T-helper 1 cell treated with Interleukin-12 subunit alpha and Interleukin-12 subunit beta and Interleukin-4 antibody, amounts not matched to agents 30 μg/mL and 1 μg/mL, for 36 hours (primary cell): ENCODE measurements around the gene CYP26B1.

Source experiments
- H3K27ac Mint-ChIP-seq: one replicate; pipeline ENCODE4 v1.8.0; 2021; ENCODE audit warnings: mild to moderate bottlenecking, mixed read lengths
- H3K27me3 Mint-ChIP-seq: one replicate; pipeline ENCODE4 v1.8.0; 2021; ENCODE audit warnings: low read depth, mixed read lengths
- H3K36me3 Mint-ChIP-seq: one replicate; pipeline ENCODE4 v1.8.0; 2021; ENCODE audit warnings: low read depth, mixed read lengths
- H3K4me1 Mint-ChIP-seq: one replicate; pipeline ENCODE4 v1.8.0; 2021; ENCODE audit warnings: low read depth, mixed read lengths
- H3K4me3 Mint-ChIP-seq: one replicate; pipeline ENCODE4 v1.8.0; 2021; ENCODE audit warnings: mild to moderate bottlenecking, moderate library complexity, mixed read lengths
- H3K9me3 Mint-ChIP-seq: one replicate; pipeline ENCODE4 v1.8.0; 2021; ENCODE audit warnings: mixed read lengths

CYP26B1 gene

DNA sequence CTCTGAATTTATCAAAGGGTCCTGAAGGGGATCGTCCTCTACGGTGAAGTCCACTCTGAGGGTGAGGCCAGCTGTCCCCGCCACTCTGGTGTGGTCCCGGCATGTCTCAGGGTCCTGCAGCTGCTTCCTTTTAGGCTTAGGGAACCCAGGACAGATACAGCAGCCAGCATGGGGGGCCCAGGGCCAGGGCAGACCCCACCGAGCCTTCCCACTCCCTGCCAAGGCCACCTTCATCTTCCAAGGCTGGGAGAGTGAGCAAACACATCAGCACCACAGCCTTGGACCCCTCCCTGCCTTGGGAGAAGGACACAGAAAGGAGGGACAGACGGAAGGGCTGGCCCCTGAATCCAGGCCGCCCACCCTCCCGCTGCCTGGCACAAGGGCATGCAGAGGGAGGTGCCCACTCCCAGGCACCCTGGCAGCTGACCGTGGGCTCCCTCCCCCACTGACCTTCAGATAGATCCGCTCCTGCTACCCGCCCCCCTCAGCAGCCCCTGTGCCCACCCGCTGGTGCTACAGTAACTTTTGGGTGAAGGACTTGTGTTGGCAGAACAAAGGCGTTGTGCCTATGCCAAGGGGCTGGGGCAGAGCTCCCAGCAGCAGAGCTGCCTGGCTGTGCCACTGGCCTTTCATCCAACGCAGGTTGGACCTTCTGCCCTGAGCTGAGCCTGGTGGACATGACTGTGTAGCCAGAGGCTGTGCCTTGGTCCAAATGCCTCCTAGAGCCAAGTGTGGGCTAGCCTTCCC, 7.6 kb downstream of the CYP26B1 start:
- peaks cover 21% of the 10 kb centered on the region for H3K27me3 Mint-ChIP-seq

DNA sequence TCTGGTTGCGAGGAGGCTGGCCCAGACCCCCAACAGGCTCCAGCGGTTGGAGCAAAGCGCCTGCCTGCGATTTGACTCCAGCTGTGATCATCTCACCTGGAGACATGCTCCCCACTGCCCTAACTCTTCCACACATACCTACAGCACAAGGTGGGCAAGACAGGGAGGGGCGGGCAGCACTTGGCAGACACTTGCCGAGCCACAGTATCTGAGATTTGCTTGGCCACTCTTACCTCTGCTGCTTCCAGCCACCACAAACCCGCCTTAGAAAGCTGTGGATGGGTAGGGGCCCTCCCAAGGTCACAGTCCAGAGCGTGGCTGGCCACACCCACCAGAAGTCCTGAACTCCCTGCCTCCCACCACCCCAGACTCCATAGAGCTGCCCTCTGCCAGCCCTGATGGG, 8.2 kb downstream of the CYP26B1 start:
- peaks cover 21% of the 10 kb centered on the region for H3K27me3 Mint-ChIP-seq

More for the DNA sequence above, 7.6 kb downstream of the CYP26B1 start:
- Mint-ChIP-seq H3K36me3 (no peaks in the 10 kb centered on the region), H3K9me3 (no peaks in the 10 kb centered on the region), H3K4me1 (no peaks in the 10 kb centered on the region), H3K27ac (no peak overlapping the region), H3K4me3 (no peak overlapping the region)

DNA sequence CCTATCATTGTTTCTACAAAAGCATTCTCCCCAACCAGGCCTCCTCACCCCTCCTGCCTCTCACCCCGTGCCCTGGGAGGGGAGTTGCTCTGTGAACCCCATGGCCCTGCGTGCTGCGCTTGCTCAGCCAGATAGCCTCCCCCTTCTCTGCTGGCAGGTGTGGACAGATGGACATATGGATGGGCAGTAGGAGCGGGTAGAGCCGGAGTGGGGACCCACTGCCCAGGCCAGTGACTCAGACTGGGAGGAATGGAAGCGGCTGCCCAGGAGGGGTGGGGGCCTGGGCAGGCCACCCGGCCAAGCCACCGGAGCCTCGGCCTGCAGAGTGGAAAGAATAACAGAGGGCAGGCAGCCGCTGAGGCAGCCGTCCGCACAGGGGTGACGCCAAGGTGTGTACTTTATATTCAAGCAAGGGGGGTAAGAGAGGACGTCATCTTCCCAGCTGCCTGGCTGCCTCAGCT, 8.7 kb downstream of the CYP26B1 start:
- peaks cover 18% of the 10 kb centered on the region for H3K27me3 Mint-ChIP-seq
- H3K27ac Mint-ChIP-seq, result no peak overlapping the region
- no peaks in the 10 kb centered on the region for H3K36me3 Mint-ChIP-seq
- no peak overlapping the region for H3K4me3 Mint-ChIP-seq
- no peaks in the 10 kb centered on the region for H3K9me3 Mint-ChIP-seq
- no peaks in the 10 kb centered on the region for H3K4me1 Mint-ChIP-seq

More for the DNA sequence above, 8.2 kb downstream of the CYP26B1 start:
- Mint-ChIP-seq H3K36me3 (no peaks in the 10 kb centered on the region), H3K9me3 (no peaks in the 10 kb centered on the region), H3K4me1 (no peaks in the 10 kb centered on the region), H3K4me3 (no peak overlapping the region), H3K27ac (no peak overlapping the region)

DNA sequence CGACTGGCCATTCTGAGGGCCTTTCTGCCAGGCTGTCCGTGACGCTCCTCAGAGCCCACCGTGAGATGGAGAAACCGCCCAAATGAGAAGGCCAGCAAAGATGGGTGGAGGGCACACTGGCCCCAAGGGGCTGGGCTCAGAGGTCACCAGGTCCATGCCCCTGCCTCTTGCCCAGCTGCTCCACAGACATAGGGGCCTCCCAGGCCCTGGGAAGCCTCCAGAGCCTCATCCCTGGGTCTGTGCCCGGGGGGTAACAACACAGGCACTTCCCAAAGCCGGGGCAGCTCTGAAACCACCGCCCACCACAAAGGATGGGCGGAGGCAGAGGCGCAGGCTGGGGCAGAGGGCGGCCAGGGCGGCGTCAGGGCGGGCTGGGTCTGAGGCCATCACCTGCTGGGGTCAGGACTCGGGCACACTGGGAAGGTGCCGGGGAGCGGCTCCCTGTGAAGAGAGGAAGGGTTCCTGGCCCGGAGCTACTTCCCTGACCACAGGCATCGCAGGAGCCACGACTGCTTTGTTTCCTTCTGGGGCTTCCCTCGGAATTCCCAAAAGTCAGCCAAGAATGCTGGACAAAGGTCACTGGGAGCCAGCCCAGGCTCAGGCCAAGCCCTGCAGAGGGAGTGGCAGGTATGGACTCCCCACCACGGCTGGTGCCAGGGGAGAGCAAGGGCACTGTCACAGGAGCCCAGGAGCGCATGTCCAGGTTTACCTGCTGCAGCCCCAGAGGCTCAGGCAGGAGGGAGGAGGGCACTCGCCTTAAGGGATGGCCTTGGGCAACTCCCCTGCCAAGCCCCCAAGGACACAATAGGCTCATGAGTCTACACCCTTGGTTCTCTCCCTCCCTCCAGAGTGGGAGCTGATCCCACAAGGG, 9.4 kb downstream of the CYP26B1 start:
- Mint-ChIP-seq H3K36me3 (no peaks in the 10 kb centered on the region), H3K27me3 (peaks cover 12% of the 10 kb centered on the region), H3K9me3 (no peaks in the 10 kb centered on the region), H3K27ac (no peak overlapping the region), H3K4me1 (no peaks in the 10 kb centered on the region), H3K4me3 (no peak overlapping the region)

DNA sequence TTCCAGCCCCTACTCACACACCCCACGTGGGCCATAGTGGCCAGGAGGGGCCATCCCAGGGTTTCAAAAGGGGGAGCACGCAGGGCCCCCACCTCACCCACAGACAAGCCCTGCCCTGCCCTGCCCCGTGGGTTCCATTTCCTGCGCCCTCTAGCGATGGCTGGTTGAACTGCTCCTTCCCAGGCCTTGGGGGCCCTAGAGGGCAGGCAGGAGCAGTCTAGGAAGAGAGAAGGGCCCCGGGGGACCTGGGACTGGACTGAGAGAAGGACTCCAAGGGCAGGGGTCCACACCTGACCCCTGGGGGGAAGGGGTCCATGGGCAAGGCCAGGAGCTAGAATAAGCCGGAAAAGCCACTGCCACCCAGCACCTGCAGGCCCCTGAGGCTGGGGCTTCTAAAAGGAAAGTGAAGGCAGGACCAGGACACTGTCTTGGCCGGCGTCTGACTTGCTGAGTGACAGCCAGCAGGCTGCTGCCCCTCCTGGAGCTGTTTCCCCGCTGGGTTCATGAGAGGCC, 10.1 kb downstream of the CYP26B1 start:
- H3K27me3 Mint-ChIP-seq, result peaks cover 9% of the 10 kb centered on the region
- no peak overlapping the region for H3K4me3 Mint-ChIP-seq
- no peaks in the 10 kb centered on the region for H3K9me3 Mint-ChIP-seq
- no peaks in the 10 kb centered on the region for H3K36me3 Mint-ChIP-seq
- H3K27ac Mint-ChIP-seq, result no peak overlapping the region
- H3K4me1 Mint-ChIP-seq, result no peaks in the 10 kb centered on the region

DNA sequence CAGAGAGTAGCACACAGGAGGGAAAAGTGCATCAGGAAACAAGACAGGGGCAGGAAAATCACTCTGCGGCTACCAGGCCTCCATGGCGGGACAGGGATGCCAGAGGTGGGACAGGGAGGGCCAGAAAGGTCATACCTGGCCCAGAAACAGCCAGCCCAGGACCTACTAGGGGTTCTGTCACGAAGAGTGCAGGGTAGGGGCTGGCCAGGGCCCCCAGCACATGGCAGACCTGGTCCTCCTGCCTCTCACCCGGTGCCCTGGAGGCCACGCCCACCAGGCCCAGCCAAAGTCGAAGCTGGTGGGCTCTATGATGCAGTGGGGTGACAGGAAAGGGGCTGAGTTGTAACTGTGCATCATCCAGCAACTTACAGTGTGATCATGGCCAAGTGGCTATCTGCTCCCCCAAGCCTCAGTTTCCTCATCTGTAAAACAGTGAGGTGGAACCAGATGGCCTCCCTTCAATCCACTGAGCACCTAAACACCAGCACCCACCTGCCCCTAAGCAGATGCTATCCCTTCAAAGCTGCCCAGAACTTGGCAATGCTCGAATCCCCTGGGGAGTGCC, 10.6 kb downstream of the CYP26B1 start:
- no peak overlapping the region for H3K27ac Mint-ChIP-seq
- H3K36me3 Mint-ChIP-seq, result no peaks in the 10 kb centered on the region
- no peaks in the 10 kb centered on the region for H3K9me3 Mint-ChIP-seq
- H3K4me3 Mint-ChIP-seq, result no peak overlapping the region
- H3K4me1 Mint-ChIP-seq, result no peaks in the 10 kb centered on the region
- peaks cover 4% of the 10 kb centered on the region for H3K27me3 Mint-ChIP-seq

DNA sequence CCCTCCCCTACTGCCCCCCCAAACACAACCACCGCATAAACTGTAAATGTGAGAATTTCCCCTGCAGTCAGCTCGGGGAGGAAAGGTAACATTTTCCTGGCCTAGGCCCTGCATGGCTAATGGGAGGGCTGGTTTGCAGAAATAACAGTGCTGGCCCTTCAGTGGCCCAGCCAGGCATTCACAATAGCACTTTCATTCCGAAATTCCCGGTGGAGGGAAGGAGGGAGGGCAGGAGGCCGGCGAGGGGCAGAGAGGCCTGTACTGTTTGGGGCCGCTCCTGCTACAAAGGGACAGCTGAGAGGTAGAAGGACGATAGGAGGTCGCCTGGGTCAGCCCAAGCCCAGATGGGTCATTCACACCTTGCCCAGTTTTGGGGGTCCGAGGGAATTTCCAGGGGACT, 11.3 kb downstream of the CYP26B1 start:
- Mint-ChIP-seq H3K36me3 (no peaks in the 10 kb centered on the region), H3K9me3 (no peaks in the 10 kb centered on the region), H3K27ac (no peak overlapping the region), H3K27me3 (no peaks in the 10 kb centered on the region), H3K4me3 (no peak overlapping the region), H3K4me1 (no peaks in the 10 kb centered on the region)

DNA sequence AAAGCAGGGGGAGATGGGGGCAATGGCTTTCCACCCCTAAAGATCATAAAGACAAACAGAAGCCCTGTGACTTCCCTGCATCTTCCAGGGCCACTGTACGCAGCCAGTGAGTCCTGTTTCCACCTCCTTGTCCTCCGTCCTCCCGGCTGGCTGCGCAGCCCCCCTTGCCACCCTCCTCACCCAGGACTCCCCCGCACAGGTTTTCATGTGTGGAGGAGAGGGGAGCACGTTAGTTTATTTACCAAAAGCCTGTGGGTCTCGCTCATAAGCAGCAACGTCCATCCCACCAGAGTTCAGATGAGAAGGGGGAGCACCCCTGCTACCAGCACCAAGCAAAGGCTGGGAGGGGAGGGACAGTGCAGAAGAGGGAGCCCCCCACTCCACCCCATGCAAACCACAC, 11.7 kb downstream of the CYP26B1 start:
- Mint-ChIP-seq H3K4me3 (no peak overlapping the region), H3K27ac (no peak overlapping the region), H3K36me3 (no peaks in the 10 kb centered on the region), H3K9me3 (no peaks in the 10 kb centered on the region), H3K27me3 (no peaks in the 10 kb centered on the region), H3K4me1 (no peaks in the 10 kb centered on the region)

DNA sequence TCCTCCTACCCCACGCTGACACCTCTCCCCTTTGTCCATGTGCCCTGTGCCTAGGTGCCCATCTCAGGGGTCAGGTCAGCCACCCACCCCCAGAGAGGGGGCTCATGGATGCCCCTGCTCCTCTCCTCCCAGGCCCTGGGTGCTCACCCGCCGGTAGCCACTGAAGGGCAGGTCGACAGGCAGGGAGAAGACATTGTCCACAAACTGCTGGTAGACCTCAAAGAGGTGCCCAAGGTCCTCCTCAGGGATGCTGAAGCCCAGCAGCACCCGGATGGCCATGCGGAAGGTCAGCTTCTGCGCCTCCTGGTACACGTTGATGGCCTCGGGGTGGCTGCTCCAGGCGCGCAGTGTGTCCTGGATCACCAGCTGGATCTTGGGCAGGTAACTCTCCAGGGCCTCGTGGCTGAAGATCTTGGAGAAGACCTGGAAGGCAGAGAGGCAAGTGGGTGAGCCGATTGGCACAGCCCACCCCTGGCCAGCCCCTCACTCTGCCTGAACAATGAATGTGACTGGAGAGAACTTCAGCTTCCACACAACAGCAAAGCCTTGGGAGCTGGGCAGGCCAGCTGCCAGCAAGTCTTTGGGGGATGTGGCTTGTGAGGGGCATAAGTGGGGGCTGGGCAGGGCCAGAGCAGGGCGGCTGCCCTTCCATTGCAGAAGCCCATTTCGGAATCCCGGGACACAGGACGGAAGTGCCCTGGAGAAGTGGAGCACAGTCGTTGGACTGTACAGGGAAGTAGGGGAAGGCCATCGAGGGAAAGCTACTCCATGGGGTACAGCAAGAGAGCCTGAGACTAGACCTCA, 12.5 kb downstream of the CYP26B1 start:
- H3K4me3 Mint-ChIP-seq, result no peak overlapping the region
- H3K27ac Mint-ChIP-seq, result no peak overlapping the region
- H3K4me1 Mint-ChIP-seq, result no peaks in the 10 kb centered on the region
- no peaks in the 10 kb centered on the region for H3K9me3 Mint-ChIP-seq
- H3K27me3 Mint-ChIP-seq, result no peaks in the 10 kb centered on the region
- H3K36me3 Mint-ChIP-seq, result no peaks in the 10 kb centered on the region

DNA sequence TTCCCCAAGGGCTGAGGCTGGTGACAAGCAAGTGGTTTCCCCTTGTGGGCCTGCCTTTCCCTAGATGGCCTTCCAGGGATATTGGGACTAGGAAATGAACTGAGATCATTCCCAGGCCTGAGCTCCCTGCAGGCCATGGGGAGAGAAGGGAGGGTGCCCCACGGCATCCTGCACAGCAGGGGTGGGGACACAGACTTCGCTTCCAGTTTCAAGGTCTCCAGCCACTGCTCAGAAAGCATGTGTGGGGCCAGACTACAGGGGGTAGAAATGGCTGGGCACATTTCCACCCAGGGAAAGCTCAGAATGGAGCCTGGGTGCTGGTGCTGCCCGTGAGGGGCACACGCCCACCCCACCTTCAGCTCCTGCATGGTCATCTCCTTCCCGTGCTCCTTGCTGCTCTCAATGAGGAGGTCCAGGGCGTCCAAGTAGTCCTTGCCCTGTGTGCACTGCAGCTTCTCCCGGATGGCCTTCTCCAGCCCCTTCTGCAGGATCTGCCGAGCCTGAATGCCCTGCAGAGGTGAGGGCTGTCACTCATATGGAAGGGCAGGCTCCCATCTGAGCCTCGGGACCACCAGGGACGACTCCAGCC, 13.2 kb downstream of the CYP26B1 start:
- no peak overlapping the region for H3K4me3 Mint-ChIP-seq
- H3K4me1 Mint-ChIP-seq, result no peaks in the 10 kb centered on the region
- no peaks in the 10 kb centered on the region for H3K9me3 Mint-ChIP-seq
- no peaks in the 10 kb centered on the region for H3K27me3 Mint-ChIP-seq
- H3K36me3 Mint-ChIP-seq, result no peaks in the 10 kb centered on the region
- H3K27ac Mint-ChIP-seq, result no peak overlapping the region

DNA sequence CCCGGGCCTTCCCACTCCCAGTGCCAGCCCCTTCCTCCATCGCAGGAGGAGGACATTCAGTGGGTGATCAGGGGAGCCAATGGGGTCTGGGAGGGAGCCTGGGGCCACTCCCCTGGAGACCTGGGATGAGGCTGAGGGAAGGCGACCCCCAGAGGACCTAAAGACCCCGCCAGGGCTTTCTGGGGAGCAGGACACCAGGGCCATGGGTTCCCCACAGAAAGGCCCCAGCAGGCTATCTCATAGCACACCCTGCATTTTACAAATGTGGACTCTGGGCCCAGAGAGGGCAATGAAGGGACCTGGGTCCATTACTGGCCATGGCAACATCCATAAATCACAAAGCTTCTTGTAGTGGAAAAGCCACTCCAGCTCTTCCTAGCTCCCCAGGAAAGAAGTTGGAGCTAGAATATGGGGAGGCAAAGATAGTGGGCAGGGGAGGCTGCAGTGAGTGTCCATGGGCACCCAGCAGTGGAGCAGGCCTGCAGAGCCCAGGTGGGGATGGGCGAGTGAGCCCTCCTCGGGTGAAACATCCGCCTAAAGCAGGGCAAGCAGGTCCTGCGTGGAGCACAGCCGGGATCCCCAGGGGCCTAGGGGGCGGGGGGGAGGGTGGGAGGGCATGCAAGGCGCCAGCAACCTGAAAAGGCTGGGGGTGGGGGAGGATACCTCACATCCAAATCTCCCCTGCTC, 13.8 kb downstream of the CYP26B1 start:
- no peaks in the 10 kb centered on the region for H3K9me3 Mint-ChIP-seq
- H3K27me3 Mint-ChIP-seq, result no peaks in the 10 kb centered on the region
- H3K27ac Mint-ChIP-seq, result no peak overlapping the region
- no peaks in the 10 kb centered on the region for H3K4me1 Mint-ChIP-seq
- H3K36me3 Mint-ChIP-seq, result no peaks in the 10 kb centered on the region
- H3K4me3 Mint-ChIP-seq, result no peak overlapping the region

DNA sequence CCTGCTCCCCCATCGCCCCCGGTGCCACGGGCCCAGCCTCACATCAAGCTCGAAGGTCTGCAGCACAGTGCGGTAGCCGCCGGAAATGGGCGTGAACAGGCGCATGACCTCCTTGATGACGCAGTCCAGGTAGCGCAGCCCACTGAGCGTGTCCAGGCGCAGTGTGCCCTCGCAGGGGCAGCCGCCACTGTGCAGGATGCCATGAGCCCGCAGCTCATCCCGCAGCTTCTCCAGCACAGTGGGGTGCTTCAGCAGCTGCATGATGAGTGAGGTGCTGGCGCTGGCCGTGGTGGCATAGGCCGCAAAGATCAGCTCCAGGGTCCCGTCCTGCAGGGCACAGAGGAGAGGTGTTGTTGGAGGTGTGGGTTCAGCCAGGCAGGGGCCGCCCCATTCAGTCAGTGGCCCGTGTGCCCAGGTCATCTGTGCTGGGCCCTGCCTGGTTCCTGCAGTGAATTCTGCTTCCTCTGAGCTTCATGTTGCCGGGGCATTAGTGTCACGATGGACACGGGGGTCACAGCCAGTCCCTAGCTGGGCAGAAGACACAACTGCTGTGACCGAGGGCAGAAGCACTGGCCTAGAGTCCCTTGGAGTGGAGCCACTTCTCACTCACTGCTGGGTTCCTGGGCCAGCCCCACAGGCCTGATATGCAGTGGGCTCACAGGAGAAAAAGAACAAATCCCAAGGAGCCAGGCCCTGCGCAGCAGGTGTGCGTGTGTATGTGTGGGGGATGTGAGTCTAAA, 14.5 kb downstream of the CYP26B1 start:
- Mint-ChIP-seq H3K36me3 (no peaks in the 10 kb centered on the region), H3K4me1 (no peaks in the 10 kb centered on the region), H3K27ac (no peak overlapping the region), H3K27me3 (no peaks in the 10 kb centered on the region), H3K9me3 (no peaks in the 10 kb centered on the region), H3K4me3 (no peak overlapping the region)
